ENCODE measurements around the gene ASCC1.

ASCC1 gene

DNA sequence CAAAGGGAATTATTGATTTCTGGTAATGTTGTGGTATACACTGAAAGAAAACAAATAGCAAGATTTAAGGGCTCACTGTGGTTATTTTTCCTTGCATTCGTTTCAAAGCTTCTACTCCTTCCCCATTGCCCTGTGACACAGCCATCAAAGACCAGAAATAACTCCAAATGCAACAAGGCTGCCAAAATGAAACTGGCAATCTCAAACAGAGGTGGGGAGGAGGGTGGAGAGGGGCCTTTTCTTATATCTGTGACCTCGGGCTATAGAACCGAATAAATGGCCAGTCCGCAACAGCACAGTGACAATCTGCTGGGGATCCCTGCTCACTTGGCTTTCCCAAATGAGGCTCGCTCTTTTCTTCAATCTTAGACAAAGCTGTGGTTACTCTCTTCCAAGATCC lies 110.4 kb downstream of the ASCC1 start:
- in situ Hi-C loops (cut with HindIII; ENCODE audit: low sequenced_read_pairs), result no loop called here

DNA sequence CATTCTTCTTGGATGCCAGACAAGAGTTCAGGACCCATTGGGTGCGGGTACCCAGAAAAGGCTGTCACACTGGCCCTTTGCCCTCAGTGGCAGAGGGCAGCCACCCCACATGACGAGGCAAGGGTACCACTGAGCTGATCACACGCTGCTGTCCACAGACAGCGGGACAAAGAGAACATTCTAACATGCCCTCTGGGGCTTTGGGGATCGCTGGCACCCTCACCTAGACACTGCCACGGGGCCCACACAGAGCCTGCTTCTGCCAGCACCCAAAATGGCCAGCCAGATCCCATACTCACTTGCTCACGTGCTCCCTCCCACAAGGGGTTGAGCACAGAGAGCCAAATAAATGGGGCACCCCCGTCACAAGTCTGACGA lies 111.0 kb downstream of the ASCC1 start:
- in situ Hi-C loops (cut with HindIII; ENCODE audit: low sequenced_read_pairs), result no loop called here

DNA sequence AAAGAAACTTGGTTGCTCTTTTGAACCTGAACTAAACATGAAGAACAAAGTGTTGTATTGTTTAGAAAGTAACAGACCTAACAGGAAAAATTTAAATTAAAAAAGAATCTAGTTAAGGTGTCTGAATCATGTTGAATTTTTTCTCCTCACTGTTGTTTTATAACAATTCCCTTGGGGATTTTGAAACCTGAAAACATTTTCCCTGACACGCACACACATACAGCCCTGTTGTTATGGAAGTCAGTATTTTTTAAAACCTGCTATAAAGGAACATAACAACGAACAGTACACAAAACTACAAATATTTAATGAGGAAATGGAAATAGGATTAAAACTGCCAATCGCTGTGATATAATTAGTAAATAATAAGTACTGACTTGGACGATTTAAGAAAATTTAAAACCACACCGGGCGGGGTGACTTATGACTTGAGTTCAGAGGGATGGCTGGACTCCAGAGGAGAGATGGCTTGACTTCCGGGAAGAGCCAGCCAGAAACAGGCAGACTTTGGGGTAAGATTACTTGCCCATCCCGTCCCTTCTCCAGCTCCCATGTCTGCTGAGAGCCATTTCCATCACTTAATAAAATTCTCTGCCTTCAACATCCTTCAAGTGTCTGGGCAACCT lies 111.5 kb downstream of the ASCC1 start:
- in situ Hi-C loops (cut with HindIII; ENCODE audit: low sequenced_read_pairs), result no loop called here

DNA sequence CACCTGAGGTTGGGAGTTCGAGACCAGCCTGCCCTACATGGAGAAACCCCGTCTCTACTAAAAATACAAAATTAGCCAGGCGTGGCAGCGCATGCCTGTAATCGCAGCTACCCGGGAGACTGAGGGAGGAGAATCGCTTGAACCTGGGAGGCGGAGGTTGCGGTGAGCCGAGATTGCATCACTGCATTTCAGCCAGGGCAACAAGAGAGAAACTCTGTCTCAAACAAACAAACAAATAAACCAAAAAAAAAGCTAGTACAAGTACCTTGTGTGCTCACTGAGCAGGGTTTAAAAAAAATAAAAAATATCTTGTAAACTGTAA lies 116.5 kb downstream of the ASCC1 start:
- in situ Hi-C loops (cut with HindIII; ENCODE audit: low sequenced_read_pairs), result no loop called here

DNA sequence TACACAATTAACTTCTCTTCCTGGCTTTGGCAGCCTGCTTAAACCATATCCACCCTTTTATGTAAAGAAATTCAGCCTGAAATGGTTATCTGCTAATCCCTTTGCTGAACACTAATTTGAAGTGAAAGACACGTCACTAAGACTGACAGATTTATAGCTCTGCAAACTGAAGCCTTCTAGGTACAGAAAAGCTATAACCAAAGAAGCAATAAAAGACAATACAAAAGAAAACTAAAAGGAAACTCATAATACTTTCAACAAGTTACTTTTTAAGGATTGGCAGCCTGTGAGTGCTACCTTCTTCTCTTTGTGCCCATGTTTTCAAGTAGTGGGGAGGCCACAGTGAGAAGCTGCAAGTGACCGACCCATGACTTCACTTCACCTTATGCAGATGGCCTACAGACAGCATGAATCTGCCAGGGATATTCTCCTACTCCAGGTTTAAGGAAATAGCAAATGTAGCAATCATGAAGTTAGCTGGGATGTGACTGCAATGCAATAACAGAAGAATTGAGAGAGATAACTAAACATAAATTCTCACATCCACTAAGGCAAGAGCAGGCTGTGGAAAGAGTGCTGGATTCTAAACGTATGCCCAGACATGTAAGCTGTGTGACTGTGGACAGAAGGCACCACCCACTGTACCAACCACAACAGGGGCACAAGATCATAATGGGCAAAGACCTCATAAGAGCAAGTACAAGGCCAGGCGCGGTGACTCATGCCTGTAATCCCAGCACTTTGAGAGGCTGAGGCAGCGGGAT lies 117.1 kb downstream of the ASCC1 start:
- in situ Hi-C loops (cut with HindIII; ENCODE audit: low sequenced_read_pairs), result no loop called here

DNA sequence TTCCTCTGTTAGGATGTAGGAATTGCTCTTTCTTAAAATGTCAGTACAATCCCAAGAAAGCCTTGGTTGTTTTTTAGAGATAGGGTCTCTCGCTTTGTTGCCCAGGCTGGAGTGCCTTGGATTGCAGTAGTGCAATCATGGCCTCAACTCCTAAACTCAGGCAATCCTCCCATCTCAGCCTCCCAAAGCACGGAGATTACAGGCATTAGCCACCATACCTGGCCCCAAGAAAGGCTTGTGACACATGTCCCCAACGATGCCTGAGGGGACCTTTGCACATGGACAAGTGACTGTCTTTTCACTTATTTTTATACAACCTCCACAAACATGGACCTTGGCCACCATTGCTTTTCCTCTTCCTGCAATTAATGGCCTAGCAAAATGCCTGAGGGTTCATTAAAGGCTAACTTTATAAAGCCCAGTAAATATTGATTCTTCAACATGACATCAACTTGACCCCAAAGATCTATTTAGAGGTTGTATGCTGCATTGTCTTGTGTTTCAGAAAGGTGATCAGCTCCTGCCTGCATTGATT lies 117.7 kb downstream of the ASCC1 start:
- in situ Hi-C loops (cut with HindIII; ENCODE audit: low sequenced_read_pairs), result no loop called here

DNA sequence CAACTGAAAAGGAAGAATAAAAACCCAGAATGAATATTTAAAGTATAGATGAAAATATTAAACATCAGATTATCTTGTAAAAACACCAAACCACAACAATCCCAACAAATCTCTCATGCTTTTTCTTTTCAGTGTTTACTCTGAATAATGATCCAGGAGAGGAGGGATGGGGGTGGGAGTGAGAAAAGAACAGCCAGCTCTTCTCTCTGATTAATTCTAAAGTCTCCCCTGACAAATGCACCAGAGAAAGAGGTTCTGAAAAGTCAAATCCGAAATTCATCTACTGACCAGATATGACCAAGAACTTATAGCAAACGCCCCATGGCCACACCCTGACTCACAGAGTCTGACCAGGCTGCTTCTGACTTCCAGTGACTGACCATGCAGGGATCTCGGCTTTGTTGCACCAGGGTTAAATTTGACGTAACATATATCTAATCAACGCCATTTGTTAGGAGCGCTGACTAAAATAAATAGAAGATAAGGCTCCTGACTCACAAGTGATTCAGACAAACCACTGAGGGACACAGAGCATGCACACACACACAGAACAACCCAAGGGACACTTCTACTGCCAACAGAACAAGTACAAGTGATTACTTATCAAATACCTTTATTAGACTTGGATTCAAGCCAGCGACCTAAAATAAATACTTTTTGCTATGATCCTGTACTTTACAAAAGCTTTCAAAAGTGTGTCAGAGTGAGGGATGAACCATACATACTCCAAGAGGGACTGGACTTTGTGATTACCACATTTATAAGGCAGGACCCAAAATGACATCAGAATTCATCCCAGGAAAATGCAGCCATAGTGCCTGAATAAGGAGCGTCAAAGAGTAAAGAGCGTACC lies 118.4 kb downstream of the ASCC1 start:
- in situ Hi-C loops (cut with HindIII; ENCODE audit: low sequenced_read_pairs), result no loop called here

DNA sequence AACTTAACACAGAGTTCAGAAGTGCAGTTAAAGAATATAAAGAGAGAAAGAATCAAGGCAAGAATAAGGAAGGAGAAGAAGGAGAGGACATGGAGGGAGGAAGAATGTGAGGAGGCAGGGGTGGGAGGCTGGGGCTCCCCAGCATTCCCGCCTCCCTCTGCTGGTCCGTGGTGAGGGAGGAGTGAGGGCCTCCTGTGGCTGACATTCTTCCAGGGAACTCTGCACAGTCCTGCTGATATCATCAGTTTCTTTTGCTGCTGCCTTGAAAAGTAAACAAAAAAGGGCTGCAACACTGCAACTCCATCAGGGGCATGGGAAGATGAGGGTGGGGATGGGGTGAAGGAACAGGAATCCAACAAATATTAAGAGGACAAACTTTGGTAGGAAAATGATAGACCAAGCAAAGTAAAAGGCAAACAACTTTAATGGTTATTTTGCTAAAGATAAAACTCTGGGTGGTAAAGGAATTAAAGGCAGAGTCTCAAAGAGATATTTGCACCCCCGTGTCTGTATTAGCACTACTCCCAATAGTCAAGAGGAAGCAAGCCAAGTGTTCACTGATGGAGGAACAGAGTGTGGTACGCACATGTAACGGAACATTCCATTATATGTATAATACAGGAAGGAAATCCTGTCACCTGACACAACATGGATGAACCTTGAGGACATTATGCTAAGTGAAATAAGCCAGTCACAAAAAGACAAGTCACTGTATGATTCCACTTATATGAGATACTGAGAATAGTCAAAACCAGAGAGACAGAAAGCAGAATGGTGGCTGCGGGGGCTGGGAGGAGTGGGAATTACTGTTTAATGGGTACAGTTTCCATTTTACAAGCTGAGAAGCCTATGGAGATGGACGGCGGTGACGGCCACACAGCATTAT lies 119.7 kb downstream of the ASCC1 start:
- in situ Hi-C loops (cut with HindIII; ENCODE audit: low sequenced_read_pairs), result no loop called here

DNA sequence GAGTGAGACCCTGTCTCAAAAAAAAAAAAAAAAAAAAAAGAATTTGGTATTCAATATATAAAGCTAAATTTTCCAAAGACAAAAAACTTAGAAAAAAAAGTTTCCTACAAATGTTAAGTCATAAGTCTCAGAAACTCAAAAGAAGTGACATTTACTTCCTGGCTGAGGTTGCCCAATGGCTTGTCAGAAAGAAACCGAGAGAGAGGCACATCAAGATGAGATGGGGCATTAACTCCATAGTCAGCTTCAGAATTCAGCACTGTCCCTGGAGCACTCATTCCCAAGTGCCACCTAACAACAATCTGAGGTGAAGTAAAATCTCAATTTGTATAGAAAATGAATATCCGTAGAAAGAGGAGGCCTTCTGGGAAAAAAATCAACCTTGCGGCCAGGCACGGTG lies 120.9 kb downstream of the ASCC1 start:
- in situ Hi-C loops (cut with HindIII; ENCODE audit: low sequenced_read_pairs), result no loop called here

DNA sequence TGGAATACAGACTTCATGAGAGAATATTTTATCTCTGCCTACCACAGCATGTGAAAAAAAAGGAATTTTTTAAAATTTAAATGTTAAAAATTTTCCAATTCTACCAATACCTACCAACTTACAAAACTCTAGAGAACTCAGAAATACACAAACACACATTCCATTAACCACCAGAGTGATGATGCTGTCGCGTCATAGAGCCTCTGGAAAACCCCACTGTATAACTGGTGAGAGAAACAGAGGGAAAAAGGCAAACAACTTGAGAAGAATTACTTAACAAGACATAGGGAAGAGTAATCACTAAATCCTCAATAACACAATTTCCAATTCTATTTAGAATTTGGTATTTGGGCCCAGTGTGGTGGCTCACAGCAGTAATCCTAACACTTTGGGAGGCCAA lies 121.5 kb downstream of the ASCC1 start:
- in situ Hi-C loops (cut with HindIII; ENCODE audit: low sequenced_read_pairs), result no loop called here

DNA sequence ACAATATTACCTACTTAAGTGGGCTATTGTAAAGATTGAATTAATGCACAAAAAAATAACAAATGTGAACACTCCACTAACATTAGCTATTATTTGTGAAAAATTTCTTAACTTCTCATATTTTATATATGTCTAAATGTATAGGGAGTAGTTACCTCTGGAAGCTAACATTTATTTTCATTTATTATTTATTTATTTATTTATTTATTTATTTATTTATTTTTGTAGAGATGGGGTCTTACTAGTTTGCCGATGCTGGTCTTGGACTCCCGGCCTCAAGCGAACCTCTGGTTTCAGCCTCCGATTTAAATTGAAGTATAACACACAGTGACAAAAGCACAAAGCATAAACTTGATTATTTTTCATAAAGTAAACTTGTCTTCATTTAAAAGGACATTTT lies 122.6 kb downstream of the ASCC1 start:
- in situ Hi-C loops (cut with HindIII; ENCODE audit: low sequenced_read_pairs), result no loop called here

DNA sequence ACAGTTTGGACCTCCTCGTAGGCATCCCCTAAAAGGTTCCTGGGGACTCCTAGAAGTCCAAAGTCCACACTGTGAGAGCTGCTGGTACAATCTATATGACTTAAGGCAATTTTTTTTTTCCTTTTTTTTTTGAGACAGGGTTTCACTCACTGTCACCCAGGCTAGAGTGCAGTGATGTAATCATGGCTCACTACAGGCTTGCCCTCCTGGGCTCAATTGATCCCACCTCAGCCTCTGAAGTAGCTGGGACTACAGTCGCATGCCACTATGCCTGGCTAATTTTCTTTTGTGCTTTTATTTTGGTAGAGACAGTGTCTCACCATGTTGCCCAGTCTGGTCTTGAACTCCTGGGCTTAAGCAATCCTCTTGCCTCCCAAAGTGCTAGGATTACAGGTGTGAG lies 123.1 kb downstream of the ASCC1 start:
- in situ Hi-C loops (cut with HindIII; ENCODE audit: low sequenced_read_pairs), result no loop called here

DNA sequence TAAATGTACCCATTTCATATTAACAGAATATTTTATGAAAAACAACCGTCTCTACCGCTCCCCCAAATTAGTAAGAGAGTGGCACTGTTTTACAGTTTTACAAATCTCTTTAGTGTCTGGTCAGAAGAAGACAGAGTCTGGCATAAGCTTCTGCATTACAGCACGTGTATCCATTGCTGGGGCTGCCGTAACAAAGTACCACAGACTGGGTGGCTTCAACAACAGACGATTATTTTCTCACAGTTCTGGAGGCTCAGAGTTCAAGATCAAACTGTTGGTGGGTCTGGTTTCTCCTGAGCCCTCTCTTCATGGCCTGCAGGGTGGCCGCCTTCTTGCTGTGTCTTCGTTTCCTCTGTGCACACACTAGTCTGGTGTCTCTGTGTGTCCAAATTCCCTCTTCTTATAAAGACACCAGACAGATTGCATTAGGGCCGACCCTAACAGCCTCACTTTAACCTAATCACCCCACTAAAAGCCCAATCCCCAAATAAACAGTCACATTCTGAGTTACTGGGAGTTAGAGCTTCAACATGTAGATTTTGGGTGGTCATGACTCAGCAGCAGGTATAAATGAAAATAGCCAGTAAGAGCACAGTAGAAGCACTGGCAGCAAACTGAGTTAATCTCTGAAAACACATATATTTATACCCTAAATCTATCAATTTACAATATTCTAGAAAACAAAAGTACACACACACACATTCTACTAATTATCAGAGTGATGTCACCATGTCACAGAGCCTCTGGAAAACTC lies 123.7 kb downstream of the ASCC1 start:
- in situ Hi-C loops (cut with HindIII; ENCODE audit: low sequenced_read_pairs), result no loop called here

DNA sequence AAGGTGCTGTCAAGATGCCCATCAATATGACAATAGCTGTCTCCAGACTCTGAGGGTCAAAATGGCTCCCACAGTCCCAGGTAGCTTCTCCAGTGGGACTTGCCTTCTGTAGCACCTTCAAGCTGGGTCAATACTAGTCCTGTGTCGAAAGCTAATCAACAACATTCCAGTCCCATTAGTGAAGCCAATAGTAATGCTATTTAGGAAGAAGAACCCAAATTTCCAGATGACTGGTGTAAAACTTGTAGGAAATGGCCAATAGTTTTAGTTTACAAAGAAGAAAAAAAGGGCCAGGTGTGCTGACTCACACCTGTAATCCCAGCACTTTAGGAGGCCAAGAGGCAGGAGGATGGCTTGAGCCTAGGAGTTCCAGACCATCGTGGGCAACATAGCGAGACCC lies 125.8 kb downstream of the ASCC1 start:
- in situ Hi-C loops (cut with HindIII; ENCODE audit: low sequenced_read_pairs), result no loop called here

DNA sequence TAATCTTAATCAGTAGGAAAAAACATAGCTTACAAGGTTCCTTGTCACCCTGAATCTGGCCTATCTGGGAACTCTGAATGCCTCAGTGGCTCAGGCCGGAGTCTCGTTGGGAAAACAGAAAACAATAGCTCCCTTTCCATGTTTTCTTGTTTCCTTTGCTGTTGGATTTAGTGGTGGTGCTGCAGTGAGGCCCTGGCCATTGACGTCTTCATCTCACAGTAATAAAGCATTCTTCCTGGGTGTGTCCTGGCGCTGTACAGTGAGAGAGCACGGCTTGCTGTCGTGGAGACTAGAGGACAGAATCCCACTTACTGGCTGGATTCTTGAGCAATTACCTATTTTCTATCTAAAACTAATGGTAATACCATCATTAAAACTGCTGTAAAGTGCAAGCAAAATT lies 126.5 kb downstream of the ASCC1 start:
- in situ Hi-C loops (cut with HindIII; ENCODE audit: low sequenced_read_pairs), result no loop called here

DNA sequence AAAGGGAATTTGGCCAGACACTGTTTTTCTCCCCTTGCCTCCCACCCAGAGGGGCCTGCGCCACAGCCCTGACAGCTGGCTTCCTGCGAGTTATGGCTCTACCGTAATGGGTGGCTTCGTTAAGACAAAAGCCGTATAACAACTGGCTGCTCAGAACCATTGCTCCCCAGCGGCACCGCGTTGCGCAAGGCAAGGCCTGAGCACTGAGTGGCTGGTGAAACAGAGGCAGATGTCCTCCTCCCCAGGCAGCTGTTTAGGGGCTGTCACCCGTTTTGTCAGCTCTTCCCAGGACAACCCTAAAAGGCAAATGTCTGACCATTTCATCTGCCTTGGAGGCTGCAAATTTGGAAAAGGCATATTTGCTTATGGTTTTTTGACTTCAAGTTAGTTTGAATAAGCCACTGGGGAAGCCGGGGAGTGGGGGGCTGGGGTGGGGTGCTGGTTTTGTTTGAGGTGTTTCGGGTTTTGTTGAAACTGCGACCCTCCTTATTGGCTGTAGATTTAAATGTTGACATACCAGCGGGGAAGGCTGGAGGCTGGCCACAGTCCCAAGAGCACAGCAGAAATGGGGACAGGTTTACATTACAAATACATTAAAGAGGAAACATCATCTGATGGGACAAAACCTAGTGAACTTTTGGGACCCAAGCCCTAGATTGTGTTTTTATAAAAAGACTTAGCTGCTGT lies 127.0 kb downstream of the ASCC1 start:
- in situ Hi-C loops (cut with HindIII; ENCODE audit: low sequenced_read_pairs), result no loop called here

DNA sequence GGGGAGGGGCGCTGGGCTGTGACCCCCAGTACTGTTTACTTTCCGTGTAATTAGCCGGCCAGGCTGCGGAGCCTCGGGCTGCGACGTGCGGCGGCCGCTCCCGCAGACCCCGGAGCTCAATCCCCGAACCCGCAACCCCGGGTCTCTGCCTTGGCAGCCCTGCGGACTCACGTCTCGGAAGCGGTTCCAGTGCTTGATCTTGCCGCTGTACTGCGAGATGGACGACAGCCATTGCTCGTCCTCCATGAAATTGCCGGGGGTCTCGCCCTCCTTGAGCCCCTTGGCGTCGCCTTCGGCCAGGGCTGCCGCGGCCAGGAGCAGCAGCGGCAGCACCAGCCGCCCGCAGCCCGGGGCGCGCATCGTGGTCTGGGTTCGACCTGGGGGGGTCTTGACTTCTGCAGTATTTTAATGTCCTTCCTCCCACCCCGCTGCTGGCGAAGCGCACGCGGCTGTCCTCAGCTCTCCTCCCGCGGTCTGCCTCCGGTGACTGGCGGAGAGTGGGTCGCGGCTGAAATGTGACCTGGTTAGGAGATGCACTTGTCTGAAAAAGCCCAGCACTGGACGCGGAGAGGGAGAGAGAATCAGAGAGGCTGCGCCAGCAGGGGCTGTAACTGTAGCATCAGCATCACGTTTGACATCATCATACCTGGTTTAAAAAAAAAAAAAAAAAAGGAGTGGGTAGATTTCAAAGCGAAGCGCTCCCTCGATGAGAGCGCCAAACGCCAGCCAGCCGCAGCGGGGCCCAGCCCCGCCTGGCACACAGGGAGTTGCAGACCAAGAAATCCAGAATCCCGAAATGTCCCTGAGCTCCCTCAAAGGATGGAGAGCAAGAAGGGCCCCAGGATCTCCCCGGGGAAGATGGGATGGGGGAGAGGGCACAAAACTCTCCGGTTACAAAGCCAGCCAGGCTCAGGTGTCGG lies 127.8 kb downstream of the ASCC1 start, which contains the start of gene SPOCK2:
SPOCK2 (minus strand) TSS at position 583 of the 920 bp plus-strand sequence; CDS start at position 360, 223 bp downstream.
- in situ Hi-C loops (cut with HindIII; ENCODE audit: low sequenced_read_pairs), result no loop called here

DNA sequence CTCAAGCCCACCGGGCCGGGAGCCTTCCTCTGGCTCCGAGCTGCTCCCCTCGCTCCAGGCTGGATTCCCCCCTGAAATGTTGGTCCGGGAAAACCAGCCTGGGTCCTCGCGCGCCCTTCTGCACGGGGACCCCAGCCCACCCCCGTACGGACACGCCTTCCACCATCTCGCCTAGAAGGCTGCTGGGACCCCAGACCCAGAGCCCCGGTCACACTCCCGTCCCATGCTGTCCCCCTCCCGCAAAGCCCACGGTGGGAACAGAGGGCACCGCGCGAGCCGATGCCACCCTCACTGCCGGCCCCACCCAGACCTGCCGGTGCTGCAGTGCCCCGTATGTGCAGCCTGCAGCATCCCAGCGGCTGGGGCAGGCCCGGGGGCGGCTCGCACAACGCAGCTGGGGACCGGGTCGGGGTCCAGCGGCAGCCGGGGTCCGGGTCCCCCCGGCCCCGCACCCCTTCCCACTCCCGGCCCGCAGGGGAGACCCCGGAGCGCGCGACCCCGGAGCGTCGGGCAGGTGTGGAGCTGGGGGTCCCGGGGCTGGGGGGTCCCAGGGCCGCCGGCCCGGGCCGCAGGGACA lies 128.6 kb downstream of the ASCC1 start:
- in situ Hi-C loops (cut with HindIII; ENCODE audit: low sequenced_read_pairs), result no loop called here

All from endothelial cell of hepatic sinusoid (primary cell).